Nephron progenitor cell (in vitro differentiated cells): ENCODE data around the gene SPINK9.
A peak's percentile ranks its signal among the peaks of the same experiment; 100 is the strongest.

Source experiments
- DNase-seq: peaks from one replicate; pipeline ENCODE4 v3.0.0; 2021
- H3K27ac Mint-ChIP-seq: 2 replicates; pipeline ENCODE4 v1.8.0; 2021; ENCODE audit warnings: mild to moderate bottlenecking, moderate library complexity, mixed read lengths
- H3K27me3 Mint-ChIP-seq: 2 replicates; pipeline ENCODE4 v1.8.0; 2021; ENCODE audit warnings: mild to moderate bottlenecking, low read depth, mixed read lengths; ENCODE audit not compliant: poor library complexity
- H3K36me3 Mint-ChIP-seq: 2 replicates; pipeline ENCODE4 v1.8.0; 2021; ENCODE audit warnings: low read depth, mixed read lengths
- H3K4me1 Mint-ChIP-seq: 2 replicates; pipeline ENCODE4 v1.8.0; 2021; ENCODE audit warnings: mixed read lengths
- H3K4me3 Mint-ChIP-seq: 2 replicates; pipeline ENCODE4 v1.8.0; 2021; ENCODE audit warnings: mild to moderate bottlenecking, moderate library complexity, mixed read lengths
- H3K9me3 Mint-ChIP-seq: 2 replicates; pipeline ENCODE4 v1.8.0; 2021; ENCODE audit warnings: mild to moderate bottlenecking, moderate library complexity, mixed read lengths
- CTCF ChIP-seq: fragments of 200-600 bp; sonication (generic); IDR thresholded peaks from 2 replicates; pipeline ENCODE4 v1.5.0; 2021; ENCODE audit warnings: antibody characterized with exemption

Gene SPINK9

GRCh38 chr5:148383564-148384379 is 48.4 kb downstream of the SPINK9 start, which contains the start of gene FBXO38:
TSS of gene FBXO38 (plus strand) at chr5:148383958. CDS start at chr5:148394777, 10,819 bp downstream.
- Mint-ChIP-seq H3K9me3 (no peaks in the 10 kb centered on the region), H3K36me3 (peaks cover 18% of the 10 kb centered on the region), H3K4me1 (peaks cover 45% of the 10 kb centered on the region), H3K27me3 (no peaks in the 10 kb centered on the region), H3K4me3 (peak within 1 kb of the TSS; percentile 99), H3K27ac (peak within 1 kb of the TSS; percentile 99)
- DNase-seq = peak; percentile 93
- TF ChIP-seq CTCF = no peak

- TF ChIP-seq CTCF = no peak
- H3K36me3 Mint-ChIP-seq = peaks cover 19% of the 10 kb centered on the region
- peak overlapping the region; percentile 99 for H3K4me3 Mint-ChIP-seq
- H3K4me1 Mint-ChIP-seq = peaks cover 45% of the 10 kb centered on the region
- no peaks in the 10 kb centered on the region for H3K9me3 Mint-ChIP-seq
- H3K27me3 Mint-ChIP-seq = no peaks in the 10 kb centered on the region
- DNase-seq = no peak
- H3K27ac Mint-ChIP-seq = peak overlapping the region; percentile 99
These were observed 49.0 kb downstream of the SPINK9 start for GRCh38 chr5:148384380-148384737.

- Mint-ChIP-seq H3K4me3 (peak overlapping the region; percentile 99), H3K4me1 (peaks cover 45% of the 10 kb centered on the region)
These were observed 49.7 kb downstream of the SPINK9 start for GRCh38 chr5:148385094-148385493.

DNA sequence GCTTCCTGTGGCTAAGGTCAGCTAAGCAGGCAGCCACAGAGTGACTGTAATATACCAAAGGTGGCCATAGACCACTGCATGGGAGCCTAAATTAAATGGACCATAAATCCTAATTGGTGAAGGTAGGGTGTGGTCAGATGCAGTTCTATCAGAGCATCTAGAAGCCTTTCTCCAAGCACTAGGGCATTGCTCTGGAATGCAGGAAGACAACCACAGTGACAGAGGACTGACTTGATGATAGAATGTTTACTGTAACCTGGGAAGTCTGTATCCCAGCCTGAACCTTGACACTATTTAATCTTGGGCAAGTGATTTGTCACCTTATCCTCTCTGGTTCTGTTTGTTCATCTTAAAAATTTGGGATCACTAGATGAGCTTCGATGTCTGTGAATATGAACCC is 50.7 kb downstream of the SPINK9 start:
- Mint-ChIP-seq H3K27me3 (no peaks in the 10 kb centered on the region), H3K4me1 (peaks cover 48% of the 10 kb centered on the region), H3K9me3 (no peaks in the 10 kb centered on the region), H3K4me3 (peak overlapping the region; percentile 99), H3K36me3 (peaks cover 19% of the 10 kb centered on the region), H3K27ac (peak overlapping the region; percentile 38)
- TF ChIP-seq CTCF = no peak
- no peak for DNase-seq

More at GRCh38 chr5:148385094-148385493, 49.7 kb downstream of the SPINK9 start:
- Mint-ChIP-seq H3K36me3 (peaks cover 19% of the 10 kb centered on the region), H3K27me3 (no peaks in the 10 kb centered on the region), H3K27ac (peak overlapping the region; percentile 9), H3K9me3 (no peaks in the 10 kb centered on the region)
- no peak for TF ChIP-seq CTCF
- no peak for DNase-seq

- H3K4me1 Mint-ChIP-seq = peaks cover 56% of the 10 kb centered on the region
- H3K27me3 Mint-ChIP-seq = no peaks in the 10 kb centered on the region
- no peak for DNase-seq
- no peaks in the 10 kb centered on the region for H3K9me3 Mint-ChIP-seq
- H3K36me3 Mint-ChIP-seq = peaks cover 19% of the 10 kb centered on the region
- no peak for TF ChIP-seq CTCF
- no peak overlapping the region for H3K4me3 Mint-ChIP-seq
- no peak overlapping the region for H3K27ac Mint-ChIP-seq
These were observed 52.0 kb downstream of the SPINK9 start for GRCh38 chr5:148387325-148387724.

GRCh38 chr5:148388696-148389095 is 53.3 kb downstream of the SPINK9 start:
- peaks cover 58% of the 10 kb centered on the region for H3K4me1 Mint-ChIP-seq
- H3K36me3 Mint-ChIP-seq = peaks cover 19% of the 10 kb centered on the region
- peak overlapping the region; percentile 2 for H3K27ac Mint-ChIP-seq
- no peak for DNase-seq
- no peaks in the 10 kb centered on the region for H3K9me3 Mint-ChIP-seq
- TF ChIP-seq CTCF = no peak
- H3K4me3 Mint-ChIP-seq = no peak overlapping the region
- H3K27me3 Mint-ChIP-seq = no peaks in the 10 kb centered on the region
